Upper lobe of left lung (tissue), 6 donors: ENCODE data around the gene STYXL1. TPM values are rescaled to one million over a fixed set of nuclear protein-coding genes. Genes with fewer than 3 reads are reported as not detected.
"Not testable (repeated sequence)": the region's sequence is repeated elsewhere in the genome, so short reads cannot be mapped to it uniquely, and the experiment has no call there.

Experiments
- ATAC-seq, 2 donors: fragments of 200-7000 bp; cut with Tn5 transposase; one replicate each; pipeline ENCODE4 v1.9.1; 2022; ENCODE audit warnings: mild to moderate bottlenecking in 2 of 2, moderate library complexity in 2 of 2; ENCODE audit not compliant: low FRiP score in 2 of 2
- DNase-seq, 2 donors: peaks; one replicate each; pipeline ENCODE4 v3.0.0-alpha.2; 2019 to 2020
- H3K27ac ChIP-seq, 4 donors: fragments of 200-600 bp; sonication (generic); one replicate each; pipeline ENCODE4 v1.5.1; 2016 to 2019
- H3K27me3 ChIP-seq, 4 donors: fragments of 200-600 bp; sonication (generic); one replicate each; pipeline ENCODE4 v1.5.1; 2017 to 2019
- H3K36me3 ChIP-seq, 4 donors: fragments of 200-600 bp; sonication (generic); one replicate each; pipeline ENCODE4 v1.5.1; 2016 to 2019
- H3K4me1 ChIP-seq, 4 donors: fragments of 200-600 bp; sonication (generic); one replicate each; pipeline ENCODE4 v1.5.1; 2018 to 2019
- H3K4me3 ChIP-seq, 4 donors: fragments of 200-600 bp; sonication (generic); one replicate each; pipeline ENCODE4 v1.5.1; 2017 to 2019; ENCODE audit warnings: mild to moderate bottlenecking in 2 of 4, moderate library complexity in 1 of 4
- H3K9me3 ChIP-seq, 4 donors: fragments of 200-600 bp; sonication (generic); one replicate each; pipeline ENCODE4 v1.5.1; 2018 to 2019
- CTCF ChIP-seq, 6 experiments: fragments of 450-650 bp in 4 of 6; fragments of 200-600 bp in 2 of 6; sonication (generic) in 2 of 6; IDR thresholded peaks; one replicate each; pipeline ENCODE4 v1.5.1; 2016 to 2019; ENCODE audit warnings: antibody characterized with exemption in 6 of 6
- EP300 ChIP-seq, 4 donors: sonication (generic); formaldehyde crosslinking; IDR thresholded peaks; one replicate each; pipeline ENCODE4 v1.5.1; 2017; ENCODE audit warnings: antibody characterized with exemption in 4 of 4, control low read depth in 2 of 4
- POLR2A ChIP-seq, 4 donors: fragments of 450-650 bp; IDR thresholded peaks; one replicate each; pipeline ENCODE4 v1.5.1; 2016 to 2017; ENCODE audit warnings: antibody characterized with exemption in 4 of 4, mild to moderate bottlenecking in 2 of 4
- POLR2AphosphoS5 ChIP-seq, 2 donors: sonication (generic); formaldehyde crosslinking; IDR thresholded peaks; one replicate each; pipeline ENCODE4 v1.5.1; 2017; ENCODE audit warnings: antibody characterized with exemption in 2 of 2
- WGBS, 2 donors: methylation state at CpG; one replicate each; pipeline ENCODE4 v1.1.5; 2017 to 2018; 5-methylcytosine and 5-hydroxymethylcytosine counted together
- total RNA-seq, 6 donors: library from RNA; depleted of rRNA in 4 of 6; stranded (reverse); fragments of >200 nt in 4 of 6; gene quantifications; one replicate each; pipeline versions ENCODE4 v1.1.0 to v1.2.1, GENCODE V29; 2016 to 2021
- donor health status: DM: no; HTN: no; CAD: no; lungs with moderate emphysema.
- donor health status: DM: no; HTN: yes; CAD: no; lungs with severe emphysema.

The STYXL1 gene, protein sequence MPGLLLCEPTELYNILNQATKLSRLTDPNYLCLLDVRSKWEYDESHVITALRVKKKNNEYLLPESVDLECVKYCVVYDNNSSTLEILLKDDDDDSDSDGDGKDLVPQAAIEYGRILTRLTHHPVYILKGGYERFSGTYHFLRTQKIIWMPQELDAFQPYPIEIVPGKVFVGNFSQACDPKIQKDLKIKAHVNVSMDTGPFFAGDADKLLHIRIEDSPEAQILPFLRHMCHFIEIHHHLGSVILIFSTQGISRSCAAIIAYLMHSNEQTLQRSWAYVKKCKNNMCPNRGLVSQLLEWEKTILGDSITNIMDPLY
- 10 to 100 TPM; 11.1 to 71.2 (median 23.5) TPM for total RNA-seq

GRCh38 chr7:76047811-76048667 is at the start of gene STYXL1, which contains the start of gene MDH2:
TSS of gene STYXL1 (minus strand) at chr7:76048000. CDS start at chr7:76030523, 17,477 bp downstream.
TSS of gene MDH2 (plus strand) at chr7:76048106. CDS start at chr7:76048161, 55 bp downstream.
- peak within 1 kb of the TSS; percentile 89 to 95 (median 92) for H3K4me3 ChIP-seq
- DNase-seq (peak; percentile 96 to 97), ATAC-seq (peak; percentile 97 to 99)
- peaks cover 17 to 47% (median 29%) of the 10 kb centered on the region in 4 donors for H3K4me1 ChIP-seq
- H3K27ac ChIP-seq, result peak within 1 kb of the TSS; percentile 88 to 93 (median 90)
- H3K9me3 ChIP-seq, result no peaks in the 10 kb centered on the region
- WGBS, 2 donors, result 0 to 1% methylated on average over 15 to 44 of the region's 58 CpGs
- H3K27me3 ChIP-seq, result no peaks in the 10 kb centered on the region
- TF ChIP-seq EP300 (IDR thresholded peaks at IDR 0.05) (peak in 1 of 4 donors; percentile 62), POLR2AphosphoS5 (IDR thresholded peaks at IDR 0.05) (peak; percentile 94 to 98), POLR2A (IDR thresholded peaks at IDR 0.05) (peak; percentile 83 to 94 (median 86)), CTCF (IDR thresholded peaks at IDR 0.05) (peak in 2 of 6 experiments; percentile 22 to 45)
- H3K36me3 ChIP-seq, result peaks cover 0 to 19% (median 4%) of the 10 kb centered on the region in 4 donors

GRCh38 chr7:76095908-76096307 is 48.1 kb upstream of the STYXL1 start:
- no peaks in the 10 kb centered on the region for H3K36me3 ChIP-seq
- no peak overlapping the region for H3K27ac ChIP-seq
- no peak overlapping the region for H3K4me3 ChIP-seq
- no peaks in the 10 kb centered on the region for H3K27me3 ChIP-seq
- DNase-seq (no peak), ATAC-seq (no peak)
- H3K4me1 ChIP-seq, result no peaks in the 10 kb centered on the region
- WGBS, 2 donors, result 86 to 95% methylated on average over 3 of the region's 3 CpGs
- TF ChIP-seq EP300 (IDR thresholded peaks at IDR 0.05) (no peak), CTCF (IDR thresholded peaks at IDR 0.05) (no peak), POLR2AphosphoS5 (IDR thresholded peaks at IDR 0.05) (no peak), POLR2A (IDR thresholded peaks at IDR 0.05) (no peak)
- no peaks in the 10 kb centered on the region for H3K9me3 ChIP-seq

- not testable (repeated sequence) for H3K4me1 ChIP-seq, H3K27ac ChIP-seq, DNase-seq, H3K4me3 ChIP-seq, H3K27me3 ChIP-seq, H3K36me3 ChIP-seq, ATAC-seq, H3K9me3 ChIP-seq
- WGBS, 2 donors, result 86 to 93% methylated on average over 2 to 5 of the region's 5 CpGs
Measured at GRCh38 chr7:76094326-76094725, 46.5 kb upstream of the STYXL1 start.

DNA sequence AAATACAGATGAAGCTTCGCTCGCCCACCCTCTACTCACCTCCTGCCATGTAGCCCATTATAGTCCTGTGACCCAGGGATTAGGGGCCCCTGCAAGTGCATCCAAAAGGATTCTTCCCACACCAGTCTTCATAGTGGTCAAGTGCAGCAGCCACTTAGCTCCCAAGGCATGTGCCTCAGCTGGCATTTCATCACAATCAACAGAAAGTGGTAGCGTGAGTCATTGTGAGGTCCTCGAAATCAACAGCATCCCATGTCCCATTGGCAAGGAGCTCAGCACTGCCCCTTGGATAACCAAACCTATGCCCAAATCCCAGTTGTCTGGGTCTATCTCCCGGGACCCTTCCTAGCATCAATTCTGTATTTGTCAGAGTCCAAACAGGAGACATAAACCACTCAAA is 45.7 kb upstream of the STYXL1 start:
- not testable (repeated sequence) for H3K27ac ChIP-seq, ATAC-seq, H3K4me3 ChIP-seq, H3K4me1 ChIP-seq, H3K9me3 ChIP-seq, DNase-seq, H3K27me3 ChIP-seq, H3K36me3 ChIP-seq
- 87 to 88% methylated on average over 5 of the region's 5 CpGs for WGBS, 2 donors

DNA sequence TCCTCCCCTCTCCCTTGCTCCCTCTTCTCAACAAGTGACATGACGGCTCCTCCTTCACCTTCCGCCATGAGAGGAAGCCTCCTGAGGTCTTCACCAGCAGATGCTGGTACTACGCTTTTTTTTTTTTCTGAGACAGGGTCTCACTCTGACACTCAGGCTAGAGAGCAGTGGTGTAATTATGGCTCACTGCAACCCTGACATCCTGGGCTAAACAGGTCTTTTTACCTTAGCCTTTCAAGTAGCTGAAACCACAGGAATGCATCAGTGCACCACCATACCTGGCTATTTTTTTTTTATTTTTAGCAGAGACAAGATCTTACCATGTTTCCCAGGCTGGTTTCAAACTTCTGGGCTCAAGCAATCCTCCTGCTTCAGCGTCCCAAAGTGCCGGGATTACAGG is 43.7 kb upstream of the STYXL1 start:
- H3K9me3 ChIP-seq, result no peaks in the 10 kb centered on the region
- no peak for DNase-seq
- H3K27me3 ChIP-seq, result no peaks in the 10 kb centered on the region
- no peak for ATAC-seq
- no peak for TF ChIP-seq POLR2A (IDR thresholded peaks at IDR 0.05)
- TF ChIP-seq EP300 (IDR thresholded peaks at IDR 0.05), result no peak
- TF ChIP-seq POLR2AphosphoS5 (IDR thresholded peaks at IDR 0.05), result no peak
- no peak for TF ChIP-seq CTCF (IDR thresholded peaks at IDR 0.05)
- H3K4me1 ChIP-seq, result no peaks in the 10 kb centered on the region
- no peak overlapping the region for H3K27ac ChIP-seq
- H3K4me3 ChIP-seq, result no peak overlapping the region
- whole genome bisulfite sequencing, 2 donors, result 77 to 82% methylated on average over 5 of the region's 5 CpGs
- H3K36me3 ChIP-seq, result no peaks in the 10 kb centered on the region
